Smooth muscle cell of the brain vasculature (primary cell): ENCODE results near the gene UST.
"Not testable (repeated sequence)": the region's sequence is repeated elsewhere in the genome, so short reads cannot be mapped to it uniquely, and the experiment has no call there.

Experiments
- DNase-seq: peaks from one replicate; pipeline ENCODE4 v3.0.0-alpha.2; 2012; ENCODE audit warnings: low read depth, low spot score

Gene UST

DNA sequence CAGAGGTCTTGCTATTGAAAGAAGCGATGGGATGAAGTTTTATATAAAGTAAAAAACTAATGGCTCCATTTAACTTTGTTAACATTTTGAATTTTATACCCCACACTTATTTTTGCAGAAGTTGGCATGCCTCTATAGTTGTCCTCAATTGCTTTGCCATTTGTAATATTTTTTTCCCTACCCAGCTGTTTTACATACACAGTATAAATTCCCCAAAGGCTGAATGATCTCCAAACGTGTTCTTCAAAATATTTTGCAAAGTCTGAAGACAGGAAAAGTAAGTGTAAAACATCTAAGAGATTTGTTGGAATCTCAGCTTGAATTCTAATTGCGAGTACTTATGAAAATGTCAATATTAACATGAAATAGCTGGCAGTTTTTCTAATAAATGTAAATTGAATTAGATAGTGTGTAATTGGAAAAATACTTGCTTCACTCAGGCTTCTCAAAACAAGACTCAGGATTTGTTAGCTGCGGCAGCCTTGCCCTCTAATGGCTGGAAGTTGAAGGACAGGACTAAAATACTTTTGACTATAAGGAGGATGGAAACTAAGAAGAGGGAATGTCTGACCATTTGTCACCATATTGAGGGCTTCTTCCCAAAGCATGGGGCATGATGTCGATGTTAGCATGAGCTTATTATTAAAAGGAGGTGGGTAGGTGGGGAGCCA, 226.8 kb downstream of the UST start:
- no peak for DNase-seq

DNA sequence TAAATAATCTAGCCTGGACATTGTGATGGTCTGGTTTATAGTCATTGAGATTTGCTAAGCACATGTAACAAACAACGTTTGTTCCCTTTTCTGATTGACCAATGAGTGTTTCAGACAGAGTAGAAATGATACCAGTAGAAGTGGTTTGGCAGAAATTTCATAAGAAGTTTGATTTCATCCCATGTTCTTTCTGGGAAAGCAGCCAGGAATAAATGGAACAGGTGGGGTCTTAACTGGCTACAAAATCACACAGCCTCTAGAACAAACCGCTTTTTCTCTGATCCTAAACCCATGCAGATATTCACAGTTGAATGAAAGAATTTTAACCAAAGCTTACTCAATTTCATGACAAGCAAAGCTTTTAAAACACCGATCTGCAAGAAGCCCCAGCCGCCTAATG, 227.5 kb downstream of the UST start:
- DNase-seq = no peak

- DNase-seq = not testable (repeated sequence)
These were observed 231.5 kb downstream of the UST start for GRCh38 chr6:148978298-148978697.

GRCh38 chr6:148979014-148979901, 232.4 kb downstream of the UST start:
- no peak for DNase-seq

DNA sequence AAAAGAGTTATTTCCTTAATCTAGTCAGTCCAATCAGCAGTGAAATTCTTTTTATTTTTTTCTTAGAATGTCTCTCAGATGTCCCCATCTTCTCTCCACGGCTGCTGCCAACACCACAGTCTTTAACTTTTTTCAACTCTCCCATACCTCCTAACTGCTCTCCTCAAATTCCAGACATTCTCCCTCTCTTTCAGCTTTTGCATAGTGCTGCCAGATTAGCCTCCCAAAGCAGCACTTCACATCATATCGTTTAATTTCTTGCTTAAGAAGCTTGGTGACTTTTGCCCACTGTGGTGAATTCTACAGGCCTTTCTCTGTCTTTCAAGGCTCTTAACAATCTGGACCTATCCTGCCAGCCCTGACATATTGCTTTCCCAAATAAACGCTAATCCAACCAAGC, 233.4 kb downstream of the UST start:
- no peak for DNase-seq

DNA sequence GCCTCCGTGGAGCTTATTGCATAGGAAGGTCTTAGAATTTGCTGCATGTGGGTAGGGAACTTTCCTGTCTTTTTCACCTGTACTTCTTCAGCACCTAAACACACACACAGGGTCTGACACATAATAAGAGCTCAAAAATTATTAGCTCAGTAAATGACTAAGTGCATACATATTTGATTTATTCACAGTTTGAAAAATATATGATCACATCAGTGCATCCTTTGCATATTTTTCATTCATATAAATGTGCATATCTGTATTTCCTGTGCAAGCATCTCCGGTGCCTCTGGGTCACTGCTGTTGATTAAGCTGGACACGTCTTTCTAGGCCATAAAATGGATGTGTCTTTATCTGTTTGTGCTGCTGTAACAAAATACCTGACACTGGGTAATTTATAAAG, 234.7 kb downstream of the UST start:
- DNase-seq = no peak

GRCh38 chr6:148983101-148983761, 236.4 kb downstream of the UST start:
- no peak for DNase-seq

DNA sequence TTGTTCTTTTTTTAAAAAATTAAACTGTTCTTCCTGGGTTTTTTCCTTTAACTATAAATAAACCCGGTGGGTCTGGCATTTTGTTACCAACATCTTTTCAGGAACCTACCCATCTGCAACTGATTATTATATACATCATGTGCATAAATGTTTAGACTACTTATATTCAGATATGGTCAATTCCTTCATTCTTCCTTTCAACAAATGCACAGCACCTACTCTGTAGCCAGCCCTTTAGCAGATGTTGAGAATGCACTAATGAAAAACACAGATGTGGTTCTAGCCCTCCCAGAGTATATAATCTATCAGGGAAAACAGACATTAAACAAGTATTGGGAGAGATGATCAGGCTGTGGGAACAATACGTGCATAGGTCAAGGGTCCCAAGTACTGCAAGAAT, 237.1 kb downstream of the UST start:
- DNase-seq = no peak

- no peak for DNase-seq
These were observed 237.8 kb downstream of the UST start for GRCh38 chr6:148984531-148985056.

GRCh38 chr6:148985499-148985898, 238.7 kb downstream of the UST start:
- DNase-seq = no peak

DNA sequence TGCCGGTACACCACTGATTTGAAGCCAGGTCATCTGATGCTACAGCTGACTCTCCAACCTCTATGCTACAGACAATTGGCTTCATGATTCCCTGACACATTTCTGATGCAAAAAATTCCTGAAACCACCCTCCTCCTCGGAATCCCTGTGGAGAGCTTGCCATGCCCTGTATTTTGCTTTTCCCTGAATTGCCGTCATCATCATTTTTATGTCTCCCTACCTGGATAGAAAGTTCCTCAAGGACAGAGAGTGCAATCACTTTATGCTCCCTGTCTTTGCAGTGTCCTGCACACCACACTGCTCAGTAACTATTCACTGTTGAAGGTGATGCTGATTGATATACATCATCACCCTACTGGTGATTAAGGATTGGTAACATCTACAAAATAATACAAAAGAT, 239.8 kb downstream of the UST start:
- DNase-seq = no peak

DNA sequence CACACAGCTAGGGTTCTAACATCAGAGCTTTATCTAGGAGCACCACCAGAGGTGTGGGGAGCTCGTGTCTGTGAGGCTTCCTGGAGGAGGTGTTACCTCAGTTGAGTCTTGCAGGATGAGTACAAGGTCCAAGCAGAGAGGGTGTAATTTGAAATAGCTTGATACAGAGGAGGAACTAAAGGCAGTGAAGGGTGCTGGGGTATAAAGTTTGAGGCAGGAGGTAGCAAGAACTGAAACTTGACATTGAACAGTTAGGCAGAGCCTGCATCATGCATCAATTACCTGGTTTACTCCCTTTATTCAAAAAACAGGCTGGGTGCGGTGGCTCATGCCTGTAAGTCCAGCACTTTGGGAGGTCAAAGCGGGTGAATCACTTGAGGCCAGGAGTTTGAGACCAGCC, 241.2 kb downstream of the UST start:
- DNase-seq = no peak

GRCh38 chr6:148989585-148989984, 242.8 kb downstream of the UST start:
- DNase-seq = no peak

DNA sequence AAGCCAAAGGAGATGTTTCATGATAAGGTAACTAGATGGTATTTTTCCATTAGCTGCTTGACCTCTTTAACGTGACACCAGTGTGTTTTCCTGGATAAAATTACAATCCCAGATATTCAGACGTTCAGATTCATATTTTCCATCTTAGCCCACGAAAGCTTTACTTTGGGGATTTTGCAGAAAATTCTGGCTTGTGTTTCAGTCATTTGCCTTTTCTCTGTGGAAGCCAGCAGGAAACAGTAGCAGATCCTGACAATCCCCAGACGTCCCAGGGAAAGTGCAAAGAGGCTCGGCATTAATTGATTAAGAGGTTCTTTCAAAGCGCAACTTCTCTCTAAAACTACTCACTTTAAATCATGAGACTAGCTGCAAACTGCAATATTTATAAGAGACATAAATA, 243.6 kb downstream of the UST start:
- no peak for DNase-seq

DNA sequence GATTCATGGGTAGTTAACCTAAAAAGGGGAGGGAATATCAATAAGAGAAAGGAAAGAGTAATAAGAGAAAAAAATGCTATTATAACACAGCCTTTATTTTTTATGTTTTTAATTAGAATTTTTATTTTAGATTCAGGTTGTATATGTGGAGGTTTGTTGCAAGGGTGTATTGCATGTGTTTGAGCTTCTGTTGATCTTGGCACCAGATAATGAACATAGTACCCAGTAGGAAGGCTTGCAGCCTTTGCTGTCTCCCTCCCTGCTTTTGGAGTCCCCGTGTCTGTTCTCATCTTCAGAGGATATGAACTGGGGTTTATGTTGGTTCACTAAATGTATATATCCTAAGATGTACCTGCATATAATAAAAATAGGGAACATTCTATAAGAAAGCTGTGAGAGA, 250.0 kb downstream of the UST start:
- no peak for DNase-seq

DNA sequence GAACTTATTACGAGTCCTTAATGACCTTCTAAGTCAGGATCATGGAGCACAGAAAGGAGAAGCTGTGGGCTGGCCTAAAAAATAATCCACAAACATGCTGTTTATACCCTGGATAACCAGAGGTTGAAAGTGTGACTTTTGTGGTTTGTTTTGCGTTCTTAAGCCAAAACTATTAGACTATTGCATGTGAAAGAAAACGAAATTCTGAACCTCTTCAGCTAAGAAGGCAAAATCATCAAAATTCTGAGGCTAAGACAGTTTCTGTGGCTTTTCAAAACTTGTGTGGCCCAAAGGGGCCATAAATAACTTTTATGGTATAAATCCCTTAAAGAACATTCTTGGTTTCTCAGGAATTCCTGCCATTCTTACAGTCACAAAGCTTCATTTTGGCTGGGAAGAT, 251.0 kb downstream of the UST start:
- DNase-seq = no peak

DNA sequence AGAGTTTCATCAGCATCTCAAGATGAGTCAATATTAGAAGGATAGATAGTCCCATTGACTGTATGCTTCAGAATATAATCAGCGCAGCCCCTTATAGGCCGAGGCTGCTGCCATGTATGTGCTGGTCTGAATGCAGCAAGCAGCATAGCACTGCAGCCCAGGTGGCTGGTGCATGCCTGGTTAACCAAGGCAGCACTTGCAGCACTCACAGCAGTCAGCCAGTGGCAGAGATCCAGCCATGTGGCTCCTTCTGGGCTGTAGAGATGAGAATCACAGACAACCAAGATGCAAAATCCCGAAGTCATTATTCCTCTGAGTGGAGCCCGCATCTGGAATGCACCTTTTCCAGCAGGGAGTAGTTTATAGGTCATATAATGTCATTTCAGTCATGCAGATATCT, 251.9 kb downstream of the UST start:
- no peak for DNase-seq

GRCh38 chr6:148999501-148999900, 252.7 kb downstream of the UST start:
- no peak for DNase-seq

DNA sequence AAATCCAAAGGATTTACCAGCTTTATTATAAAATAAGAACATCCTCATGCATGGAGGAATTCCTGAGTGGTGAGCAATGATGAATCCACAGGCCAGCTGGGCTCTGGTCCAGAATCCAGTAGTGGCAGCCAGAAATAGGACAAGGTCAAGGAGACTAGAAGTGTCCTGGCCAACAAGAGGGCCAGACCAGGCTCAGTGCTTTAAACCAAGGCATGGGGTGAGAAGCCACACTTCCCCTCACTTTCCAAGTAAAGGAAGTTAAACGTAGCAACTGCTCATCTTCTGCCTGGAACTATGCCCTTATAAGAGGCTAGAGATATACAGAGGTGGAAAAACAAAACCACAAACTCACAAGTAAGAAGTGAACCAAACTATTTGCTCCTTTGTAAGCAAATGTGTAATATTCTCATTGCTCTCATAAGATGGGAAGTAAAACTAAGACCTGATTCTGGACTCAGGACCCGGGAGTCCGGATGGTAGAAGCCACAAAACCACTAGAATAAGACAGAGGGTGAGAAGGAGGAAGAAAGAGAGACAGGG, 253.2 kb downstream of the UST start:
- DNase-seq = peak; percentile 75

GRCh38 chr6:149001422-149001821, 254.6 kb downstream of the UST start:
- no peak for DNase-seq

- no peak for DNase-seq
These were observed 256.7 kb downstream of the UST start for GRCh38 chr6:149003560-149003959.

- no peak for DNase-seq
These were observed 257.8 kb downstream of the UST start for GRCh38 chr6:149004664-149005063.
